Stimulated activated CD8-positive, alpha-beta memory T cell treated with anti-CD3 and anti-CD28 coated beads, Interleukin-15, amount 100 ng/mL, for 48 hours (primary cell): Measurements from ENCODE around the gene OR2AT4.
"Not testable (repeated sequence)": the region's sequence is repeated elsewhere in the genome, so short reads cannot be mapped to it uniquely, and the experiment has no call there.

Experiments
- DNase-seq, 2 donors: peaks; one replicate each; pipeline ENCODE4 v3.0.0-alpha.2; 2020; ENCODE audit warnings: low read depth in 2 of 2

Gene OR2AT4

GRCh38 chr11:75103380-75104026 is 6.8 kb upstream of the OR2AT4 start:
- no peak for DNase-seq

DNA sequence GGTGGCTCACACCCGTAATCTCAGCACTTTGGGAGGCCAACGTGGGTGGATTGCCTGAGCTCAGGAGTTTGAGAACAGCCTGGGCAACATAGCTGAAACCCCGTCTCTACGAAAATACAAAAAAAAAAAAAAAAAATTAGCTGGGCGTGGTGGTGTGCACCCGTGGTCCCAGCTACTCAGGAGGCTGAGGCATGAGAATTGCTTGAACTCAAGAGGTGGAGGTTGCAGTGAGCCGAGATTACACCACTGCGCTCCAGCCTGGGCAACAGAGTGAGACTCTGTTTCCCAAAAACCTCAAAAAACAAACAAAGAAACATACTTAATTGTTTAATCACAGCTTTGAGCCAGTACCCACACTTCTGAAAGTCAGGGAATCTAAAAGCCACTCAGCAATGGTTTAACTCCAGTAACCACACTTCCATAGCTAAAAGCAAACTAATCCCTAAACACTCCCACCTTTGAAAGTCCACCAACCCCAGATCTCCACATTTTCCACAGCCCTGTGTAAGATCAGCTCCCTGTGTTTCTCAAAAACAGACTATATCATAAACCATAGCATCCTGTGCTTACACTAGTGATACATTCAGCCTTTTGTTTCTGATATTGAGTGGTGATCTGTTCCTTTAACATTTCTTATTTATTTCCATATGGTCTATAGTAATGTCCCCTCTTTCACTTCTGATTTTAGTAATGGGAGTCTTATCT is 4.9 kb upstream of the OR2AT4 start:
- DNase-seq, result no peak

DNA sequence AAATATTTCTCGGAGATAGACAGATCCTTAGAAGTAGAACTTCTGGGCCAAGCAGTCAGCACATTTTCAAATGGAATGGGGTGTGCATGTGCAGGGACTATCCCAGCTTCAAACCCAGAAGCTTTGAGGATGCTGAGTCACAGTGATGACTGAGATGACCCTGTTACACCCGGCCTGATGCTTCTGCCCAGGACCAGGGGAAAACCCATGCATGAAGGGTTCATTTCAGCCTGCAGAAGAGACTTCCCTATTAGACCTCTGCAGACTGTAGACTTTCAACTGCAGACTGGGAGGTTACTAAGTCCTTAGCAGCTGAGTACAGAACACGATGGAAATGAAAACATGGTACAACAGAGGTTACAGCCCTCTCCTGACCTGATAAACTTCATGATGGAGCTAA is 3.6 kb upstream of the OR2AT4 start:
- peak; percentile 30 to 32 for DNase-seq

DNA sequence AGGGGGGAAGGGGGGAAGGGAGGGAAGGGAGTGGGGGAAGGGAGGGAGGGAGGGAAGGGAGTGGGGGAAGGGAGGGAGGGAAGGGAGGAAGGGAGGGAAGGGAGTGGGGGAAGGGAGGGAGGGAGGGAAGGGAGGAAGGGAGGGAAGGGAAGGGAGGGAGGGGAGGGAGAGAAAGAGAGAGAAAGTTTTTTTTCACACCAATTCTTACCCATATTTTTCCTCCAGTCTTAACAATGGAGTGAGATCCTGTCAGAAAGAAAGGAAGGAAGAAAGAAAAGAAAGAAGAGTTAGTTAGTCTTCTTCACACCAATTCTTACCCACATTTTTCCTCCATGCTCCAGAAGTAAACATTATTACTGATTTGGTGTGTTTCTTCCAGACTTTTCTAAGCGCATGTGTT is 3.0 kb upstream of the OR2AT4 start:
- no peak for DNase-seq

GRCh38 chr11:75098835-75099439 is 2.3 kb upstream of the OR2AT4 start:
- not testable (repeated sequence) for DNase-seq

GRCh38 chr11:75098181-75098580 is 1.5 kb upstream of the OR2AT4 start:
- not testable (repeated sequence) for DNase-seq

DNA sequence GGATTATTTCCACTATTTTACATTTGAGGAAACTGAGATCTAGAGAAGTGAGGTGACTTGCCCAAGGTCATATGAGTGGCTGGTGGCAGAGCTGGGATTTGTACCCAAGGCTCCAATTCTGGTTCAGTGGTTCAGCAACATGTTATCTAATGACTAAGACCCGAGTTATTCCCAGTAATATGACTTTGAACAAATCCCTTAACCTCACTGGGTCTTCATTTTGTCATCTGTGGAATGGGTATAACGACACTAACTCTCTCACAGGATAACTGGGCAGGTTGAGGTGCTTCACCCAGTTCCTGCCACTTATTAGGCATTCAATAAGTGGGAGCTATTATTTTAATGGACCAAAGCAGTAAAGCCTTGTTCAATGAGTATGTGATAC is 489 bp upstream of the OR2AT4 start:
- no peak for DNase-seq

DNA sequence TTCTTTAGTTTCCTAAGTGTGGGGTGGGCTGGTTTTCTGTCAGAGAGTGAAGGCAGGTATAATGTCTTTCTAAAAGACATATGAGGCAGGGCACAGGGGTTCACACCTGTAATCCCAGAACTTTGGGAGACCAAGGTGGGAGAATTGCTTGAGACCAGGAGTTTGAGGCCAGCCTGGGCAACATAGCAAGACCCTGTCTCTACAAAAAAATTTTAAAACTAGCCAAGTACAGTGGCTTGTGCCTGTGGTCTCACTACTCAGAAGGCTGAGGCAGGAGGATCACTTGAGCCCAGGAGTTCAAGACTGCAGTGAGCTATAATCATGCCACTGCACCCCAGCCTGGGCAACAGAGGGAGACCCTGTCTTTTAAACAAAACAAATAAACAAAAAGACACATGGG is 2.3 kb downstream of the OR2AT4 start:
- DNase-seq, result not testable (repeated sequence)

DNA sequence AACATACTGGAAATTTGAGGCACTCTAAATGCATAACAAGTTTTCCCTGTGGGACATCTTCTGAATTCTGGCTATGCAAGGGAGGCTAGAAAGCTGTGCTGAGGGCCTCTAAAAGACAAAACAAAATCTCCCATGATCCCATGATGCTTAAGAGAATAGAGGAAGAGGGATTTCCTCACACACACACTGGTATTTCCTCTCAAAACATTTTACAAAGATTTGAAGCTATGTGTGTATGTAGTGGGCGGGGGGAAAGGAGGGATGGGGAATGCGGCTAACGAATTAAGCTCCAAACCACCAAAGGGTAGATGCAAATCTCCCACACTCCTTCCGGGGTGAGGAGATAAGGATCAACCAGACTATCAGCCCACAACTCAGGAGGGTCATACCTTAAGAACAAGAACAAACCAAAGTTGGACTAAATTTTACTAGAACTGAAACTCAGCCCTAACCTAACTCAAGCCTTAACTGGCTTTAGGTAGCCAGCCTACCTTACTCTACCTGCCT is 6.0 kb downstream of the OR2AT4 start:
- DNase-seq, result no peak

GRCh38 chr11:75087319-75088305 is 9.1 kb downstream of the OR2AT4 start:
- DNase-seq, result no peak

- no peak for DNase-seq
Observed at GRCh38 chr11:75084883-75085282, 11.8 kb downstream of the OR2AT4 start.

DNA sequence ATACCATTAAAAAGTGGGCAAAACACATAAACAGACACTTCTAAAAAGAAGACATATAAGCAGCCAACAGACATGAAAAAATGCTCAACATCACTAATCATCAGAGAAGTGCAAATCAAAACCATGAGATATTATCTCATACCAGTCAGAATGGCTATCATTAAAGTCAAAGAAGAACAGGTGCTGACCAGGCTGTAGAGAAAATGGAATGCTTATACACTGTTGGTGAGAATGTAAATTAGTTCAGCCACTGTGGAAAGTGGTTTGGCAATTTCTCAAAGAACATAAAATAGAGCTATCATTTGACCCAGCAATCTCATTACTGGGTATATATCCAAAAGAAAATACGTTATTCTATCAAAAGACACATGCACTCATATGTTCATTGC is 13.5 kb downstream of the OR2AT4 start:
- no peak for DNase-seq

DNA sequence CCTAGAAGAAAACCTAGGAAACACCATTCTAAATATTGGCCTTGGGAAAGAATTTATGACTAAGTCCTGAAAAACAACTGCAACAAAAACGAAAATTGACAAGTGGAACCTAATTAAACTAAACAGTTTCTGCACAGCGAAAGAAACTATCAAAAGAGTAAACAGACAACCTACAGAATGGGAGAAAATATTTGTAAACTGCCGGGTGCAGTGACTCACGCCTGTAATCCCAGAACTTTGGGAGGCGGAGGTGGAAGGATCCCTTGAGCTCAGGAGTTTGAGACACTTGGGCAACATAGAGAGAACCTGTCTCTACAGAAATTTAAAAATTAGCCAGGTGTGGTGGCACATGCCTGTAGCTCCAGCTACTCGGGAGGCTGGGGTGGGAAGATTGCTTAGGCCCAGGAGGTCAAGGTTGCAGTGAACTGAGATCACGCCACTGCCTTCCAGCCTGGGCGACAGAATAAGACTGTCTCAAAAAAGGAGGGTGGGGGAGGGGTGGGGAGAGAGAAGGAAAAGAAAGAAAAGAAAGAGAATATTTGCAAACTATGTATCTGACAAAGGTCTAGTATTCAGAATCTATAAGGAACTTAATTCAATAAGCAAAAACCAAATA is 14.0 kb downstream of the OR2AT4 start:
- no peak for DNase-seq

DNA sequence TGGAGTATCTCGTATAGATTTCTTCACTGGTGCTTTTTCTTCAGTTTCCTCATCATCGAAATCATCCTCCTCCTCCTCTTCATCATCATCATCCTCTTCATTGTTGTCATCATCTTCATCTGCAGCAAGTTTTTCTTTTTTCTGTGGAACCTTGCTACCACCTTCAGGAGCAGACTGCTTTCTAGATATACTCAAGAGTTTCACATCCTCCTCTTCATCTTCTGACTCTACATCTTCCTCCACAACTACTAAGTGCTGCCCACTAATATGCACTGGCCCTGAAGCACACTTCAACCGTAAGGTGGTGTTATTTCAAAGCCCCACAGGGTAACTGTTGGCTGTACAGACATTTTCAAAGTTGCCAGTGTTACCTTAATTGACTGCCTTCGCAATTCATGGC is 17.1 kb downstream of the OR2AT4 start:
- no peak for DNase-seq

- DNase-seq, result no peak
Observed at GRCh38 chr11:75078233-75078632, 18.4 kb downstream of the OR2AT4 start.

- DNase-seq, result no peak
Observed at GRCh38 chr11:75077316-75077715, 19.4 kb downstream of the OR2AT4 start.

DNA sequence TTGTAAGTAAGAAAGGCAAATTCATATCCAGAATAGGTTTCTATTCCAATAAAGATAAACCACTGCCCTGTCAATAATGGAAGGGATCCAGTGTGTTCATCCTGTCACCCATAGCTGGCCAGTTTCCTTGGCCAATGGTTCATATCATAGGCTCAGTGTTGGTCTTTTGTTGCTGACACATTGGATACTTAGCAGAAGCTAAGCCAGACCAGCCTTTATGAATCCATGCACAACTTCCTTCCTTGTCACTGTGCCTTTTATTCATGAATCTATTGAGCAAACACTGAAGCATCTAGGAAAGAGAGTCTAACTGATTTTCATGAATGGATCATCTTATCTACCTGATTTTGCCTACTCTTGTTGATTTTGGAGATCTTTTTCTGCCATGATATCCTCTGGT is 20.0 kb downstream of the OR2AT4 start:
- no peak for DNase-seq

DNA sequence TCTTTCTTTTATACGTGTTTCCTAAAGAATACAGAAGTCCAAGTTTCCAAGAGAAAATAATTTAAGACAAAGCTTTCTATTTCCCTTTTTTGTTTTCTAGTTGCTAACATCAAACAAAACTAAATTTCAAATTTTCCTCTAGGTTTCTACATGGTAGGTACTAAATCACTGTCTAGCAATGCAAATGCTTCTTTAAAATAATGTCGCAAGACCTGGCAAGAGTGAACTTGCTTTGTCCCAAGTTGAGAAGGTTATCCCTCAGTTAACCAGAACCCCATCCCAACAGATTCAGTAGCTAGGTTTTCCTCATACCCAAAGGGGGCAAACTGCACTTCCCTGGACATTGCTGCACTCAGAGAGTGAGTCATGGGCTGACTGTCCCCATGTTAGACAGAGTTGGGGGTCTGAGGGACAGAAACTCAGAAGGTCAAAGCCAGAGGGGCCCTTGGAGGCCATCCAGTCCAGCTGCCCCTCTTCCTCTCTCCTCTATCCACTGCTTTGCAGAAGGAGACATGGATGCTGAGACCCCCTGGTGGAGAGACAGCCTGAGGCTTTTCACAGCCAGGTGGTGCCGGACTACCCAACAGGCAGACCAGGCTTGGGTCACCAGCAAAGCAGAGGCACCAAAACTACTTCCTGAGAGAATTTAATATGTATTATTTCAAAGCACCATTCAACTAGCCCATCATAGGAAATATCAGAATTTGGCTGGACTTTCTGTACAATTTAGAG is 23.1 kb downstream of the OR2AT4 start:
- DNase-seq, result no peak

- no peak for DNase-seq
Observed at GRCh38 chr11:75072582-75072981, 24.1 kb downstream of the OR2AT4 start.

DNA sequence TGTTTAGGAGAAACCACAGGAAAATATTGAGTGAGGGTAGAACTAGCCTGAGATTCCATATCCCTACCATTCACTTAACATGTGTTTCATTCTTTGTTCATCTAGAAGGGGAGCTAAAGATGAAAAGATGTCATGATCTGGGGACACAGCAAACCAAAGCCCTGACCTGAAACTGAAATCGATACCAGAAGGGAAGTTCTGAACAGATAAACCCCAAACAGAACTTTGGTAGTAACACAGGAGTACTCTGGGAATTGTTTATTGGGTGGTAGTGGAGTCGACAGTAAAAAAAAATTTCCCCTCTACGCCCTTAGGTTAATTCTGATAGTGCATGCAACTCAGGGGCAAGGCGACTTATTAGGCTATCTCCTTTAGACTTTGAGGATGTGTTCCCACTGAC is 27.2 kb downstream of the OR2AT4 start:
- no peak for DNase-seq

DNA sequence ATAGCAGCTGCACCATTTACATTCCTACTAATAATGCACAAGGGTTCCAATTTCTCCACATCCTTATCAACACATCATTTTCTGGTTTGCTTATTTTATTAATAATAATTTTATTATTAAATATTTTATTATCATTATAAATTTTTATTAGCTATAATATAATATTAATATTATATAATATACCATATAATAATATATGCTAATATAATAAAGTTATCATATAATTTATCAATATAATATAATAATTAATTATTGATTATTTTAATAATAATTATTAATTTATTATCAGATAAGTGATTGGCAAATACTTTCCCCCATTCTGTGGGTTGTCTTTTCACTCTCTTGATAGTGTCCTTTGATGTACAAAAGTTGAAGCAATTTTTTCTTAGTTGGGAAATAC is 27.7 kb downstream of the OR2AT4 start:
- DNase-seq, result no peak
